ENCODE data around the gene MAJIN.

- TF ChIP-seq CTCF (IDR thresholded peaks at IDR 0.05) (no peak), ZFX (IDR thresholded peaks at IDR 0.05; ENCODE audit: borderline replicate concordance) (no peak)
Observed at GRCh38 chr11:65008016-65008415, 36.1 kb upstream of the MAJIN start.
